ENCODE results near the gene EGFR.
A peak's percentile ranks its signal among the peaks of the same experiment; 100 is the strongest.

EGFR gene

GRCh38 chr7:55054758-55055157 is 35.9 kb downstream of the EGFR start:
- no peak overlapping the region for H3K4me3 ChIP-seq (ENCODE audit: control insufficient read depth, low read depth, low read length)
- no peak for DNase-seq (ENCODE audit: low read depth)

GRCh38 chr7:55055479-55055878 is 36.7 kb downstream of the EGFR start:
- TF ChIP-seq CTCF (conservative IDR thresholded peaks at IDR 0.05; ENCODE audit: control insufficient read depth, insufficient read depth, low read depth, low read length): no peak
- H3K4me3 ChIP-seq (ENCODE audit: control insufficient read depth, low read depth, low read length): no peak overlapping the region
- peak; percentile 92 for DNase-seq (ENCODE audit: low read depth)

More at GRCh38 chr7:55054758-55055157, 35.9 kb downstream of the EGFR start:
- TF ChIP-seq CTCF (conservative IDR thresholded peaks at IDR 0.05; ENCODE audit: control insufficient read depth, insufficient read depth, low read depth, low read length): no peak

- no peak overlapping the region for H3K4me3 ChIP-seq (ENCODE audit: control insufficient read depth, low read depth, low read length)
- DNase-seq (ENCODE audit: low read depth): no peak
- no peak for TF ChIP-seq CTCF (conservative IDR thresholded peaks at IDR 0.05; ENCODE audit: control insufficient read depth, insufficient read depth, low read depth, low read length)
These were observed 37.3 kb downstream of the EGFR start for GRCh38 chr7:55056068-55056467.

- no peak overlapping the region for H3K4me3 ChIP-seq (ENCODE audit: control insufficient read depth, low read depth, low read length)
- DNase-seq (ENCODE audit: low read depth): peak; percentile 90
- TF ChIP-seq CTCF (conservative IDR thresholded peaks at IDR 0.05; ENCODE audit: control insufficient read depth, insufficient read depth, low read depth, low read length): peak; percentile 1
These were observed 38.0 kb downstream of the EGFR start for GRCh38 chr7:55056577-55057480.

- no peak overlapping the region for H3K4me3 ChIP-seq (ENCODE audit: control insufficient read depth, low read depth, low read length)
- DNase-seq (ENCODE audit: low read depth): no peak
- TF ChIP-seq CTCF (conservative IDR thresholded peaks at IDR 0.05; ENCODE audit: control insufficient read depth, insufficient read depth, low read depth, low read length): no peak
These were observed 39.5 kb downstream of the EGFR start for GRCh38 chr7:55058314-55058713.

GRCh38 chr7:55059021-55059420 is 40.2 kb downstream of the EGFR start:
- no peak overlapping the region for H3K4me3 ChIP-seq (ENCODE audit: control insufficient read depth, low read depth, low read length)
- DNase-seq (ENCODE audit: low read depth): no peak
- no peak for TF ChIP-seq CTCF (conservative IDR thresholded peaks at IDR 0.05; ENCODE audit: control insufficient read depth, insufficient read depth, low read depth, low read length)

Data from fibroblast of mammary gland (primary cell).